Gastrocnemius medialis (tissue), 4 donors: ENCODE measurements around the gene EOLA1. TPM values are rescaled to one million over a fixed set of nuclear protein-coding genes. Genes with fewer than 3 reads are reported as not detected.
"Not testable (repeated sequence)": the region's sequence is repeated elsewhere in the genome, so short reads cannot be mapped to it uniquely, and the experiment has no call there.

Experiments
- ATAC-seq, 2 donors: fragments of 150-250 bp; one replicate each; pipeline ENCODE4 v1.9.1; 2016
- DNase-seq, 2 donors: peaks; one replicate each; pipeline ENCODE4 v3.0.0-alpha.2; 2019
- H3K27ac ChIP-seq, 4 donors: fragments of 200-600 bp; sonication (generic); 1 replicate in 1 of 4; 2 replicates in 3 of 4; pipeline ENCODE4 v1.5.1; 2016 to 2018; ENCODE audit warnings: mild to moderate bottlenecking in 2 of 4, moderate library complexity in 1 of 4
- H3K27me3 ChIP-seq, 3 donors: fragments of 200-600 bp; sonication (generic) in 2 of 3; 1 replicate in 1 of 3; 2 replicates in 2 of 3; pipeline versions ENCODE4 v1.5.1 to v1.6.0; 2016 to 2019; ENCODE audit warnings: mild to moderate bottlenecking in 1 of 3, moderate library complexity in 1 of 3
- H3K36me3 ChIP-seq, 2 donors: fragments of 200-600 bp; sonication (generic) in 1 of 2; one replicate each; pipeline ENCODE4 v1.5.1; 2017 to 2018
- H3K4me1 ChIP-seq, 2 donors: fragments of 200-600 bp; sonication (generic) in 1 of 2; one replicate each; pipeline ENCODE4 v1.5.1; 2016 to 2017; ENCODE audit warnings: mild to moderate bottlenecking in 2 of 2
- H3K4me3 ChIP-seq, 4 donors: fragments of 200-600 bp; sonication (generic) in 3 of 4; 1 replicate in 1 of 4; 2 replicates in 3 of 4; pipeline ENCODE4 v1.5.1; 2016 to 2019; ENCODE audit warnings: mild to moderate bottlenecking in 2 of 4
- H3K9me3 ChIP-seq, 3 donors: fragments of 200-600 bp; sonication (generic) in 2 of 3; 1 replicate in 1 of 3; 2 replicates in 2 of 3; pipeline ENCODE4 v1.5.1; 2016 to 2019
- POLR2A ChIP-seq, 2 donors: fragments of 450-650 bp; IDR thresholded peaks; one replicate each; pipeline ENCODE4 v1.6.1; 2017; ENCODE audit warnings: antibody characterized with exemption in 2 of 2, mild to moderate bottlenecking in 2 of 2, moderate library complexity in 2 of 2
- in situ Hi-C, 4 donors: fragments of 200-750 bp; cut with MboI; loops; one replicate each; pipeline versions ENCODE4 v1.15.0 to v1.8.0; 2017; ENCODE audit warnings: low sequenced_read_pairs in 4 of 4
- intact Hi-C: fragments of 100-400 bp; cut with DNase I; formaldehyde crosslinking; loops from one replicate; pipeline ENCODE4 v1.15.1; 2023; ENCODE audit warnings: low total_unique reads
- total RNA-seq, 4 donors: library from RNA; depleted of rRNA; stranded (reverse); fragments of >200 nt; gene quantifications; one replicate each; pipeline versions ENCODE4 v1.1.0 to v1.2.3, GENCODE V29; 2016
- TF ChIP-seq, protein P1 (sequence below), 5 experiments: fragments of 450-650 bp in 3 of 5; fragments of 200-600 bp in 2 of 5; sonication (generic) in 2 of 5; IDR thresholded peaks in 4 of 5; conservative IDR thresholded peaks in 1 of 5; 1 replicate in 4 of 5; 2 replicates in 1 of 5; pipeline ENCODE4 v1.5.1; 2016 to 2019; ENCODE audit warnings: antibody characterized with exemption in 5 of 5, mild to moderate bottlenecking in 3 of 5, moderate library complexity in 3 of 5

EOLA1 gene
- total RNA-seq, 4 donors from 2014 or later: 9.3 to 17.5 (median 12.1) TPM

DNA sequence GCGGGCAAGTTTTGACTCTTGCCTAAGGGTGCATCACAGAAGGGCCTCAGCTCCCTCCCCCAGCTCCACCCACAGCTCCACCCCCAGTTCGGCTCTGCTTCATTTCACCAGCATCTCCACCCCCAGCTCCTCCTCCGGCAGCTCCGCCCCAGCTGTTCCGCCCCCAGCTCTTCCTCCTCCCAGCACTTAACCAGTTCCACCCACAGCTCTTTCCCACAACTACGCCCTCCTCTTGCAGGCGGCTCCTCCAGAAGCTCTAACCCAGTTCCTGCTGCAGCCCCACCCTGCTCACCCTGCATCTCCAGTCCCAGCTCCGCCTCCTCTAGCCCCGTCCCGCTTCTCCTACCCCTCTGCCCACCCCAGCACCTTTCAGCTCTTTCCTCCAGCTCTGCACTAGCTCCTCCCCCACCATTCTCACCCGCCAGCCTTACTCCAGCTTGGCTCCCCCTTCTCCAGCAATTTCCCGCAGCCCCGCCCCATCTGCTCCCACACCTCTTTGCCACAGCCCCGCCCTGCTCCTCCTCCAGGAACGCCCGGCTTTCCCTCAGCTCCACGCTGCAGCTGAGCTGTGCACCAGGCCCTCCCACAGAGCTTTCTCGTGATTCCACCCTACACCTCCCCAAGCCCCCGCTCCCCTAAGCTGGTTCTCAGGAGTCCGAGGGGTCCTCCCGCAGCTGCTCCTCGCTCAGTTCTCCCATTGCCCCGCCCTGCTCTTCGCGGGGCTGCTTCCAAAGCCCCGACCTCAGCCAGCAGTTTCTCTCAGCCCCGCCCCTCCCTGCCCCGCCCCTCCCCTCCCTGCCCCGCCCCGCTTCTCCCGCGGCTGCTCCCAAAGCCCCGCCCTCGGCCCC lies 1.3 kb upstream of the EOLA1 start:
- Histone ChIP-seq H3K27me3 (no peaks in the 10 kb centered on the region), H3K4me3 (peak overlapping the region; percentile 55 to 76 (median 58)), H3K9me3 (no peaks in the 10 kb centered on the region), H3K4me1 (peaks cover 0 to 6% of the 10 kb centered on the region in 2 donors), H3K36me3 (no peaks in the 10 kb centered on the region), H3K27ac (peak overlapping the region; percentile 75 to 97 (median 88))
- TF ChIP-seq POLR2A (IDR thresholded peaks at IDR 0.05): no peak
- TF ChIP-seq, protein P1, sequence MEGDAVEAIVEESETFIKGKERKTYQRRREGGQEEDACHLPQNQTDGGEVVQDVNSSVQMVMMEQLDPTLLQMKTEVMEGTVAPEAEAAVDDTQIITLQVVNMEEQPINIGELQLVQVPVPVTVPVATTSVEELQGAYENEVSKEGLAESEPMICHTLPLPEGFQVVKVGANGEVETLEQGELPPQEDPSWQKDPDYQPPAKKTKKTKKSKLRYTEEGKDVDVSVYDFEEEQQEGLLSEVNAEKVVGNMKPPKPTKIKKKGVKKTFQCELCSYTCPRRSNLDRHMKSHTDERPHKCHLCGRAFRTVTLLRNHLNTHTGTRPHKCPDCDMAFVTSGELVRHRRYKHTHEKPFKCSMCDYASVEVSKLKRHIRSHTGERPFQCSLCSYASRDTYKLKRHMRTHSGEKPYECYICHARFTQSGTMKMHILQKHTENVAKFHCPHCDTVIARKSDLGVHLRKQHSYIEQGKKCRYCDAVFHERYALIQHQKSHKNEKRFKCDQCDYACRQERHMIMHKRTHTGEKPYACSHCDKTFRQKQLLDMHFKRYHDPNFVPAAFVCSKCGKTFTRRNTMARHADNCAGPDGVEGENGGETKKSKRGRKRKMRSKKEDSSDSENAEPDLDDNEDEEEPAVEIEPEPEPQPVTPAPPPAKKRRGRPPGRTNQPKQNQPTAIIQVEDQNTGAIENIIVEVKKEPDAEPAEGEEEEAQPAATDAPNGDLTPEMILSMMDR (IDR thresholded peaks at IDR 0.05 in 4 of 5, conservative IDR thresholded peaks at IDR 0.05 in 1 of 5): no peak
- intact Hi-C loops: loop anchor here (1.0 kb wide), 1 partner anchor 34 kb away; the partner anchor contains the start of gene IDS
- peak; percentile 73 to 81 for DNase-seq
- peak; percentile 58 to 66 for ATAC-seq
- in situ Hi-C loops: no loop called here

DNA sequence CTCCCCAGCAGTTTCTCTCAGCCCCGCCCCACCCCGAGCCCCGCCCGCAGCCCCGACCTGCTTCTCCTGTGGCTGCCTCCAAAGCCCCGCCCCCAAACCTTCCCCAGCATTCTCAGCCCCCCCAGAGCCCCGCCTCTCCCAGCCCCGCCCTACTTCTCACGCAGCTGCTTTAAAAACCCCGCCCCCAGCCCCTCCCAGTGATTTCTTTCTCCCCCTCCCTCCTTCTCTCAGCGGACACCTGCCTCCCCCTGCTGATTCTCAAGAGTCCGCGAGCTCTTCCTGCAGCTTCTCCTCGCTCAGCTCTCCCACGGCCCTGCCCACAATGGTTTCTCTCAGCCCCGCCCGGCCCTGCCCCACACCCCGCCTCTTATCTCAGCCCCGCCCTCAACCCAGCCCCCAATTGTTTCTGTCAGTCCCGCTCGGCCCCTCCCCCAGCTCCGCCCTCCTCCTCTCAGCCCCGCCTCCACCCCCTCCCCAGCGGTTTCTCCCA lies 636 bp upstream of the EOLA1 start:
- Histone ChIP-seq H3K27me3 (no peaks in the 10 kb centered on the region), H3K4me1 (peaks cover 0 to 6% of the 10 kb centered on the region in 2 donors), H3K36me3 (no peaks in the 10 kb centered on the region), H3K27ac (peak overlapping the region; percentile 88 to 97 (median 94)), H3K4me3 (peak overlapping the region; percentile 65 to 76 (median 70)), H3K9me3 (no peaks in the 10 kb centered on the region)
- in situ Hi-C loops (no loop called here), intact Hi-C loops (loop anchor here (1.0 kb wide), 1 partner anchor 35 kb away; the partner anchor contains the start of gene IDS)
- ATAC-seq: peak; percentile 61 to 67
- TF ChIP-seq POLR2A (IDR thresholded peaks at IDR 0.05): no peak
- TF ChIP-seq, protein P1 (IDR thresholded peaks at IDR 0.05 in 4 of 5, conservative IDR thresholded peaks at IDR 0.05 in 1 of 5): no peak
- DNase-seq: peak; percentile 90 to 91

DNA sequence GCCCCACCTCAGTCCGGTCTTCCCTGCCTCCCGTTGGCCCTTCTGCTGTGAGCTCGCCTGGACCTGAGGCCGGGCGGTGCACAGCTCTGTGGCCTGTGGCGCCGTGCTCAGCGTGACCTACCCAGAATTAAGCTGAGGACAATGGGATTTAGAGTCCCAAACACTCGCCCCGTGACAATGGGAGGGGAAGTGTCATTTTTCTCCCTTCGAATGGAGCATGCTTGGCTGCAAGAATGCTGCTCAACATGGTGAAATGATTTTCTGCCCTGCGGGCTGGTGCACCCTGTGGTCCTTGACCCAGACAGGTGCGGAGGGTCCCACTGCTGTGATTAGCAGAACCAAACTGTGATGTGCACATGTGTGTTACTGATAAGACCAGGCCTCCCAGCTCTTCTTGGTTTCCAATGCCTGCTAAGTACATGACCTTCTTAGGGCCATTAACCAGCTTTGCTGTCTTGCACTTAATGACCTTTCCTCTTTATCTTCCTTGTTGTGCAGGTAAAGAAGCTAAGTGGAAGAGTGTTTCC lies 772 bp downstream of the EOLA1 start:
- Histone ChIP-seq H3K27me3 (no peaks in the 10 kb centered on the region), H3K9me3 (no peaks in the 10 kb centered on the region), H3K4me3 (peak overlapping the region; percentile 65 to 76 (median 70)), H3K4me1 (peaks cover 0 to 6% of the 10 kb centered on the region in 2 donors), H3K36me3 (no peaks in the 10 kb centered on the region), H3K27ac (peak overlapping the region; percentile 88 to 97 (median 94))
- DNase-seq (peak in 1 of 2 donors; percentile 17), ATAC-seq (no peak)
- intact Hi-C loops (no loop called here), in situ Hi-C loops (no loop called here)
- no peak for TF ChIP-seq POLR2A (IDR thresholded peaks at IDR 0.05)
- TF ChIP-seq, protein P1 (IDR thresholded peaks at IDR 0.05 in 4 of 5, conservative IDR thresholded peaks at IDR 0.05 in 1 of 5): no peak

DNA sequence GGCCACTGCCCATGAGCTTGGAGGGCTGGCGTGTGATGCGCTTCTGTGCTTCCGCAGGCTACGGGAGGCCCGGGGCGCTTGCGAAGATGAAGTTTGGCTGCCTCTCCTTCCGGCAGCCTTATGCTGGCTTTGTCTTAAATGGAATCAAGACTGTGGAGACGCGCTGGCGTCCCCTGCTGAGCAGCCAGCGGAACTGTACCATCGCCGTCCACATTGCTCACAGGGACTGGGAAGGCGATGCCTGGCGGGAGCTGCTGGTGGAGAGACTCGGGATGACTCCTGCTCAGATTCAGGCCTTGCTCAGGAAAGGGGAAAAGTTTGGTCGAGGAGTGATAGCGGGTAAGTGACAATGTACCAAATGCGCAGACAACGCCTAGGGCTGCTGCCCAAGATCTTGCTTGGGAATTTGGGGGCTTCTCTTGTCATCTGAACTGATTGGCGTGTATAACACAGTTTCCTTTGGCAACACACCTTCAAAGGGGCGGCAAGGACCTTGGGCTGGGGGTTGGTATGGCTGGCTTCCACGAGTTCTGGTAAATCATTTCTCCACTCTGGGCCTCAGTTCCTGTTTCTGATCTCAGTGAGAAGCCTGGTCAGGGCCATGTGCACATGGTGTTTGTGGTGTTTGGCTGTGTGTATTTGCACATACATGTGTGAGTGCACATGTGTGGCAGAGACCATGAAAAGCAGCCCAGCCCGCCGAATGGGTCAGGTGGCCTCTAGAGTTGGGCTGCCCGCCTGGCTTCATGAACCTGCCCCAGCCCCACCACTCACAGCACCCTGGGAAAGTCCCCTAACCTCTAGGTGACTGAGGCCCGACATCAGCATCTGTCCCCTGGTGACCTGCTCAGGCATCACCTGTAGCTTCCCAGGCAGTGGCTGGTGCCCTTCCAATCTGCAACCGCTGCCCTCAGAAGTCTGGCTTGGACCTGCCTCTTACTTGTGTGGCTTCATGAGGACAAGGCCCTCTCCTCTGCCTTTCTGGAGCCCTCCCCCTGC lies 5.0 kb downstream of the EOLA1 start:
- H3K4me3 ChIP-seq, H3K27me3 ChIP-seq, H3K4me1 ChIP-seq, ATAC-seq, DNase-seq, intact Hi-C loops, H3K36me3 ChIP-seq, in situ Hi-C loops, H3K9me3 ChIP-seq, H3K27ac ChIP-seq: not testable (repeated sequence)

DNA sequence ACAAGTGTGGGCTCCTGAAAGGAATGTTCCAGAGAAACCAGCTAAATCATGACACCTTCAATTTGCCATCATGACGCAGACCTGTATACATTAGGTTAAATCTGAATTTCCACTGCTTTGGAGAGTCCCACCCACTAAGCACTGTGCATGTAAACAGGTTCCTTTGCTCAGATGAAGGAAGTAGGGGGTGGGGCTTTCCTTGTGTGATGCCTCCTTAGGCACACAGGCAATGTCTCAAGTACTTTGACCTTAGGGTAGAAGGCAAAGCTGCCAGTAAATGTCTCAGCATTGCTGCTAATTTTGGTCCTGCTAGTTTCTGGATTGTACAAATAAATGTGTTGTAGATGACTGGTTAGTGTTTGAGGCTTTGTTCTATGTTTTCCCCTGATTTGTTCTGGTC lies 6.2 kb downstream of the EOLA1 start:
- in situ Hi-C loops: not testable (repeated sequence)

DNA sequence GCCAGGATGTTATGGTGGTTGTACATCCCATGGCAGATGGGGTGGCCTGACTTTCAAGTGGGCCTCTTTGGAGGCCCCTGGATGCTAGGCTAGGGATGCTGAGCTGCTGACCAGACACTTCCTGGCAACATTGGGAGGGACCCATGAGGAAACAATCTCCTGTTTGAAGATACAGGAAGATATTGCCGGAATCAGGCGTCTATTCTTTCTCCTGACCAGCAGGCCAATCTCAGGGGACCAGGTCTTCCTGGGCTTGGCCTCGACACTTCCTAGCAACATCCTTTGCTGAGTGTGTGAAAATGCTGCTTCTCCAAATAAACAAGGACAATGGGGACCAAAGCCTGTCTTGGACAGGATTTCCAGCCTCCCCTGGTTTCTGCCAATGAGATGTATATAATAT lies 7.0 kb downstream of the EOLA1 start:
- H3K4me3 ChIP-seq, DNase-seq, H3K36me3 ChIP-seq, intact Hi-C loops, H3K27ac ChIP-seq, H3K9me3 ChIP-seq, H3K27me3 ChIP-seq, H3K4me1 ChIP-seq, ATAC-seq, in situ Hi-C loops: not testable (repeated sequence)

More for the DNA sequence above, 6.2 kb downstream of the EOLA1 start:
- H3K4me1 ChIP-seq, H3K4me3 ChIP-seq, DNase-seq, H3K36me3 ChIP-seq, H3K9me3 ChIP-seq, intact Hi-C loops, H3K27me3 ChIP-seq, H3K27ac ChIP-seq, ATAC-seq: not testable (repeated sequence)

DNA sequence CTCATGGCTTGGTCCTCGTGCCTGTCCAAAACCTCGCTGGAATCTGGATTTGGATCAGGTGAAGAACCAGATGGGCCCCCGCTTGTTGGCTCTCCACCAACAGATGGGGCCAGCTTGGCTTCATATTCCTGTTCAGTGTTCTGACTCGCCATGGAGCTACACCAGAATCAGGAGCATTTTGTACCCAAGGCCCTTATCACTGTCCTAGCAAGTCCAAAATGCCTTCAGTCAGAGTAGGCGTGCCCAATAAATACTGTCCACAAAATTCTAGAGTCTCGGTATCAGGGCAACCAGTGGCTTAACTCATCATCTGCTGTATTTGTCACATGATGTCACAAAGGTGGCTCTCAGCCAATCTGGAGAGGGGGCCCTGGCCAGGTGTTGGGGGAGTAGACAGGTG lies 8.9 kb downstream of the EOLA1 start, which contains the start of gene HSFX3:
Gene HSFX3 (minus strand): TSS at position 224 of the 400 bp plus-strand sequence. CDS start 72 bp downstream, at position 152.
- DNase-seq, H3K36me3 ChIP-seq, in situ Hi-C loops, ATAC-seq, H3K9me3 ChIP-seq, H3K4me1 ChIP-seq, H3K27ac ChIP-seq, intact Hi-C loops, H3K27me3 ChIP-seq, H3K4me3 ChIP-seq: not testable (repeated sequence)
